ENCODE results near the gene LNP1. TPM values are rescaled to one million over a fixed set of nuclear protein-coding genes. Genes with fewer than 3 reads are reported as not detected.

Gene LNP1
- polyA plus RNA-seq, 1 donor (not counting 4 experiments of a cell fraction or from before 2014, with no cell fraction given) = 0.64 TPM

- Histone ChIP-seq H3K4me2 (ENCODE audit: control insufficient read depth, extremely low read depth, insufficient read depth, low read depth, low read length) (no peak overlapping the region), H3K4me3 (ENCODE audit: control insufficient read depth in 2 of 3, extremely low read depth in 1 of 3, insufficient read depth in 2 of 3, low read depth in 1 of 3, low read length in 3 of 3) (no peak overlapping the region), H3K36me3 (ENCODE audit: control insufficient read depth in 2 of 2, extremely low read depth in 1 of 2, insufficient read depth in 2 of 2, low read length in 2 of 2) (no peaks in the 10 kb centered on the region), H3K9me1 (ENCODE audit: control insufficient read depth, extremely low read depth, insufficient read depth, low read length) (no peaks in the 10 kb centered on the region), H3K79me2 (ENCODE audit: control insufficient read depth, insufficient read depth, low read length) (no peaks in the 10 kb centered on the region), H3K9ac (ENCODE audit: control insufficient read depth, extremely low read depth, insufficient read depth, low read length) (no peak overlapping the region), H3K4me1 (ENCODE audit: control insufficient read depth, extremely low read depth, insufficient read depth, low read length) (peaks cover 8% of the 10 kb centered on the region), H2AFZ (ENCODE audit: control insufficient read depth, low read length) (no peak overlapping the region), H3K27ac (ENCODE audit: control insufficient read depth, insufficient read depth, low read length) (no peak overlapping the region), H3K27me3 (ENCODE audit: control insufficient read depth, extremely low read depth, insufficient read depth, low read length) (no peaks in the 10 kb centered on the region), H4K20me1 (ENCODE audit: control insufficient read depth, extremely low read depth, insufficient read depth, low read length) (no peaks in the 10 kb centered on the region), H3K9me3 (ENCODE audit: control insufficient read depth, low read depth, low read length) (no peaks in the 10 kb centered on the region)
- TF ChIP-seq EZH2 (IDR thresholded peaks at IDR 0.05; ENCODE audit: low read length) = no peak
- no peak for TF ChIP-seq CTCF (optimal IDR thresholded peaks at IDR 0.05 in 1 of 3, IDR thresholded peaks at IDR 0.05 in 1 of 3, conservative IDR thresholded peaks at IDR 0.05 in 1 of 3; ENCODE audit: extremely low read depth in 1 of 3, insufficient read depth in 2 of 3, low read length in 3 of 3)
- FAIRE-seq = peak; percentile 29
- dilution Hi-C loops (cut with MboI; ENCODE audit: extremely low pct_ligation_motif_present, low sequenced_read_pairs) = no loop called here
- no peak for DNase-seq (ENCODE audit: low read depth, low spot score)
Measured at GRCh38 chr3:100411091-100411982, 10.0 kb downstream of the LNP1 start.

GRCh38 chr3:100412912-100413590 lies 11.7 kb downstream of the LNP1 start:
- Histone ChIP-seq H3K27ac (ENCODE audit: control insufficient read depth, insufficient read depth, low read length) (no peak overlapping the region), H3K9me1 (ENCODE audit: control insufficient read depth, extremely low read depth, insufficient read depth, low read length) (no peaks in the 10 kb centered on the region), H3K4me1 (ENCODE audit: control insufficient read depth, extremely low read depth, insufficient read depth, low read length) (peaks cover 8% of the 10 kb centered on the region), H3K9me3 (ENCODE audit: control insufficient read depth, low read depth, low read length) (no peaks in the 10 kb centered on the region), H3K36me3 (ENCODE audit: control insufficient read depth in 2 of 2, extremely low read depth in 1 of 2, insufficient read depth in 2 of 2, low read length in 2 of 2) (no peaks in the 10 kb centered on the region), H3K79me2 (ENCODE audit: control insufficient read depth, insufficient read depth, low read length) (no peaks in the 10 kb centered on the region), H3K4me2 (ENCODE audit: control insufficient read depth, extremely low read depth, insufficient read depth, low read depth, low read length) (no peak overlapping the region), H2AFZ (ENCODE audit: control insufficient read depth, low read length) (no peak overlapping the region), H3K9ac (ENCODE audit: control insufficient read depth, extremely low read depth, insufficient read depth, low read length) (no peak overlapping the region), H3K27me3 (ENCODE audit: control insufficient read depth, extremely low read depth, insufficient read depth, low read length) (no peaks in the 10 kb centered on the region), H4K20me1 (ENCODE audit: control insufficient read depth, extremely low read depth, insufficient read depth, low read length) (no peaks in the 10 kb centered on the region), H3K4me3 (ENCODE audit: control insufficient read depth in 2 of 3, extremely low read depth in 1 of 3, insufficient read depth in 2 of 3, low read depth in 1 of 3, low read length in 3 of 3) (no peak overlapping the region)
- DNase-seq (ENCODE audit: low read depth, low spot score) (no peak), FAIRE-seq (no peak)
- TF ChIP-seq EZH2 (IDR thresholded peaks at IDR 0.05; ENCODE audit: low read length) = no peak
- TF ChIP-seq CTCF (optimal IDR thresholded peaks at IDR 0.05 in 1 of 3, IDR thresholded peaks at IDR 0.05 in 1 of 3, conservative IDR thresholded peaks at IDR 0.05 in 1 of 3; ENCODE audit: extremely low read depth in 1 of 3, insufficient read depth in 2 of 3, low read length in 3 of 3) = no peak
- dilution Hi-C loops (cut with MboI; ENCODE audit: extremely low pct_ligation_motif_present, low sequenced_read_pairs) = no loop called here

All from keratinocyte (primary cell).